GM12878 (cell line): ENCODE results near the gene CDH5. TPM values are rescaled to one million over a fixed set of nuclear protein-coding genes. Genes with fewer than 3 reads are reported as not detected.

Source experiments
- ATAC-seq: fragments of 200-7000 bp; cut with Tn5 transposase; 3 replicates; pipeline ENCODE4 v1.9.1; 2020; ENCODE audit warnings: mild to moderate bottlenecking, moderate library complexity
- BruUV-seq: library from RNA; stranded (reverse); fragments of 400-500 nt; replicated peaks from 2 replicates; lab custom pipeline; 2021; lab: Mats Ljungman, UMichigan
- CTCF ChIA-PET: fragments of 300-600 bp; sonication (Branson Sonifier 250); formaldehyde crosslinking; extraction: SDS; loops from one replicate; lab custom pipeline; 2021; ENCODE audit warnings: inconsistent platforms; lab: Yijun Ruan, JAX
- POLR2A ChIA-PET: fragments of 350-600 bp; formaldehyde crosslinking; extraction: SDS; loops from one replicate; lab custom pipeline; 2021; ENCODE audit warnings: inconsistent platforms; lab: Charles Lee
- RAD21 ChIA-PET: fragments of 300-600 bp; sonication (Branson Sonifier 250); formaldehyde crosslinking; loops from one replicate; lab custom pipeline; 2023; ENCODE audit warnings: antibody characterized with exemption; ENCODE audit not compliant: unreplicated experiment; lab: Charles Lee
- SMC1A ChIA-PET: fragments of 300-600 bp; sonication (Branson Sonifier 250); formaldehyde crosslinking; loops from one replicate; lab custom pipeline; 2023; ENCODE audit not compliant: unreplicated experiment, uncharacterized antibody; lab: Charles Lee
- DNase-seq: peaks from one replicate; pipeline ENCODE4 v3.0.0-alpha.2; 2011; ENCODE audit warnings: low read depth, low spot score
- FAIRE-seq: peaks from 3 replicates; lab custom pipeline; 2011; peaks lifted over from hg19 to GRCh38; lab: Jason Lieb, UNC
- H2AFZ ChIP-seq: 2 replicates; pipeline ENCODE4 v1.6.0; 2011; ENCODE audit warnings: low read depth, low read length, control low read depth; ENCODE audit not compliant: control insufficient read depth
- H3K27ac ChIP-seq: 2 replicates; pipeline ENCODE4 v1.5.1; 2011; ENCODE audit warnings: control low read depth; ENCODE audit not compliant: control insufficient read depth, insufficient read depth
- H3K27me3 ChIP-seq, 2 experiments: replicated peaks in 1 of 2; 2 replicates each; pipeline versions ENCODE4 v1.6.0 to v1.6.1; 2011; ENCODE audit warnings: low read length in 1 of 2; ENCODE audit not compliant: control insufficient read depth in 2 of 2, insufficient read depth in 2 of 2
- H3K36me3 ChIP-seq, 2 experiments: 2 replicates each; pipeline ENCODE4 v1.5.1; 2011; ENCODE audit warnings: low read length in 1 of 2; ENCODE audit not compliant: control insufficient read depth in 2 of 2, insufficient read depth in 2 of 2
- H3K4me1 ChIP-seq: 2 replicates; pipeline ENCODE4 v1.6.1; 2011; ENCODE audit warnings: mild to moderate bottlenecking, low read length, moderate library complexity, mixed read lengths; ENCODE audit not compliant: control insufficient read depth, insufficient read depth
- H3K4me2 ChIP-seq: 2 replicates; pipeline ENCODE4 v1.6.0; 2011; ENCODE audit warnings: control low read depth; ENCODE audit not compliant: control insufficient read depth, insufficient read depth
- H3K4me3 ChIP-seq: fragments of 200-600 bp; sonication (generic); 2 replicates; pipeline ENCODE4 v1.5.1; 2016
- H3K79me2 ChIP-seq: 2 replicates; pipeline ENCODE4 v1.6.0; 2011; ENCODE audit warnings: low read length; ENCODE audit not compliant: control insufficient read depth, insufficient read depth
- H3K9ac ChIP-seq: 2 replicates; pipeline ENCODE4 v1.8.0; 2011; ENCODE audit warnings: low read length, control low read depth, mixed read lengths; ENCODE audit not compliant: control insufficient read depth, insufficient read depth
- H3K9me3 ChIP-seq: replicated peaks from 3 replicates; pipeline ENCODE4 v1.5.1; 2011; ENCODE audit warnings: mild to moderate bottlenecking, low read length; ENCODE audit not compliant: control insufficient read depth, insufficient read depth
- H4K20me1 ChIP-seq: 2 replicates; pipeline ENCODE4 v1.6.0; 2011; ENCODE audit not compliant: control insufficient read depth, insufficient read depth
- MAX ChIP-seq: IDR thresholded peaks from 2 replicates; pipeline ENCODE4 v1.6.1; 2012; ENCODE audit warnings: low read depth, low read length, improper control_type of control experiment
- MTA2 ChIP-seq: fragments of 450-650 bp; IDR thresholded peaks from 2 replicates; pipeline ENCODE4 v1.6.1; 2016; ENCODE audit warnings: low read depth, mild to moderate bottlenecking, moderate library complexity
- PAX8 ChIP-seq: fragments of 450-650 bp; IDR thresholded peaks from 2 replicates; pipeline ENCODE4 v1.6.1; 2017; ENCODE audit warnings: mild to moderate bottlenecking, moderate library complexity
- ZBTB33 ChIP-seq: fragments of 450-650 bp; IDR thresholded peaks from 2 replicates; pipeline ENCODE4 v1.6.1; 2017; ENCODE audit warnings: mild to moderate bottlenecking
- ZZZ3 ChIP-seq: IDR thresholded peaks from 2 replicates; pipeline ENCODE4 v1.6.1; 2011; ENCODE audit warnings: low read depth; ENCODE audit not compliant: control insufficient read depth, insufficient read length
- WGBS: methylation state at CpG from one replicate; pipeline ENCODE4 v1.1.6; 2016; ENCODE audit warnings: low lambda C conversion rate; ENCODE audit not compliant: insufficient replicate concordance, insufficient coverage; ENCODE audit errors: missing lambda C conversion rate; 5-methylcytosine and 5-hydroxymethylcytosine counted together
- in situ Hi-C: fragments of 300-500 bp; cut with MboI; formaldehyde crosslinking; loops from 9 replicates; pipeline ENCODE4 v1.14.3; 2018; ENCODE audit warnings: mixed read lengths
- intact Hi-C: fragments of 100-400 bp; cut with micrococcal nuclease; formaldehyde crosslinking; loops from one replicate; pipeline ENCODE4 v1.14.2; 2022; ENCODE audit not compliant: unreplicated experiment
- polyA plus RNA-seq, 11 experiments: library from polyadenylated mRNA; depleted of rRNA in 4 of 11; unstranded in 6 of 11; stranded (reverse) in 5 of 11; fragments of >200 nt; fragmentation: Nextera tagmentation in 4 of 11; fragmentation: Illumina TruSeq in 1 of 11; extraction: Ambion mirVana in 4 of 11; extraction: Trizol in 1 of 11; gene quantifications; 1 replicate in 1 of 11; 2 replicates in 10 of 11; pipeline versions ENCODE4 v1.2.1 to v1.2.3, GENCODE V29; 2011 to 2016; ENCODE audit warnings: inconsistent platforms in 2 of 11, missing spikeins in 2 of 11, low read depth in 1 of 11
- total RNA-seq, 4 experiments: library from RNA; depleted of rRNA in 3 of 4; stranded (reverse); fragments of >200 nt in 3 of 4; fragmentation: Illumina TruSeq in 1 of 4; extraction: Trizol in 1 of 4; gene quantifications; 2 replicates each; pipeline versions ENCODE4 v1.2.1 to v1.2.3, GENCODE V29; 2013 to 2021

CDH5 gene
- total and polyA plus RNA-seq, 10 of the 15 experiments (the other 5 are each of a cell fraction or from before 2014, with no cell fraction given) = not detected

- no peak overlapping the region for H3K27ac ChIP-seq
- SMC1A ChIA-PET = no interaction called here
- H3K36me3 ChIP-seq = no peaks in the 10 kb centered on the region
- H3K4me2 ChIP-seq = no peak overlapping the region
- intact Hi-C loops (loop anchor here (5.0 kb wide), 1 partner anchor 122 kb away; no protein-coding TSS in a partner anchor), in situ Hi-C loops (no loop called here)
- H4K20me1 ChIP-seq = no peaks in the 10 kb centered on the region
- DNase-seq (no peak), FAIRE-seq (no peak), ATAC-seq (no peak)
- TF ChIP-seq PAX8 (no peak), MTA2 (no peak), ZZZ3 (no peak), MAX (no peak), ZBTB33 (no peak)
- no peak overlapping the region for H2AFZ ChIP-seq
- RAD21 ChIA-PET = no interaction called here
- no peak overlapping the region for H3K4me3 ChIP-seq
- H3K9me3 ChIP-seq = no peaks in the 10 kb centered on the region
- CTCF ChIA-PET = no interaction called here
- 23% methylated on average over 12 of the region's 12 CpGs for WGBS
- H3K27me3 ChIP-seq = peaks cover 0 to 2% of the 10 kb centered on the region in 2 experiments; a peak in 3 of 4 replicates
- H3K79me2 ChIP-seq = no peaks in the 10 kb centered on the region
- no peak overlapping the region for H3K9ac ChIP-seq
- H3K4me1 ChIP-seq = no peaks in the 10 kb centered on the region
- BruUV-seq = no TSS peak
- POLR2A ChIA-PET = no interaction called here
These were observed 6.5 kb upstream of the CDH5 start for GRCh38 chr16:66359811-66360608.
